T-cell (primary cell): ENCODE results near the gene WDR72. TPM values are rescaled to one million over a fixed set of nuclear protein-coding genes. Genes with fewer than 3 reads are reported as not detected.

Source experiments
- ATAC-seq, 4 experiments: fragments of 200-7000 bp in 3 of 4; fragments of 150-1000 bp in 1 of 4; cut with Tn5 transposase; replicated peaks in 1 of 4; 1 replicate in 3 of 4; 2 replicates in 1 of 4; pipeline ENCODE4 v1.10.0; 2021; ENCODE audit warnings: moderate library complexity in 3 of 4, mild to moderate bottlenecking in 2 of 4, moderate number of reproducible peaks in 1 of 4
- CTCF ChIA-PET, 2 donors: fragments of 300-600 bp; sonication (Branson Sonifier 250); formaldehyde crosslinking; loops; one replicate each; lab custom pipeline; 2022; ENCODE audit warnings: antibody characterized with exemption in 2 of 2; lab: Charles Lee
- POLR2A ChIA-PET, 2 donors: fragments of 300-600 bp; sonication (Branson Sonifier 250); formaldehyde crosslinking; loops; one replicate each; lab custom pipeline; 2022; ENCODE audit warnings: antibody characterized with exemption in 2 of 2; lab: Charles Lee
- DNase-seq, 35 experiments: peaks; one replicate each; pipeline versions ENCODE4 v3.0.0 to v3.0.0-alpha.2; 2013 to 2023
- H3K27ac ChIP-seq: one replicate; pipeline ENCODE4 v1.5.1; 2013; ENCODE audit warnings: low read length
- H3K27me3 ChIP-seq, 2 experiments: replicated peaks in 1 of 2; 1 replicate in 1 of 2; 2 replicates in 1 of 2; pipeline versions ENCODE4 v1.6.1 to v1.7.0; 2013; ENCODE audit warnings: low read length in 1 of 2, mixed read lengths in 1 of 2; ENCODE audit not compliant: control insufficient read depth in 2 of 2, insufficient read depth in 2 of 2; ENCODE audit errors: extremely low read depth in 1 of 2
- H3K36me3 ChIP-seq, 2 donors: 1 replicate in 1 of 2; 2 replicates in 1 of 2; pipeline versions ENCODE4 v1.6.1 to v1.7.0; 2013; ENCODE audit warnings: low read length in 1 of 2; ENCODE audit not compliant: control insufficient read depth in 2 of 2, insufficient read depth in 1 of 2; ENCODE audit errors: extremely low read depth in 1 of 2
- H3K4me1 ChIP-seq, 2 experiments: 1 replicate in 1 of 2; 2 replicates in 1 of 2; pipeline versions ENCODE4 v1.6.1 to v1.7.0; 2013; ENCODE audit warnings: low read length in 2 of 2, mixed read lengths in 1 of 2; ENCODE audit not compliant: insufficient read depth in 2 of 2, control insufficient read depth in 1 of 2; ENCODE audit errors: extremely low read depth in 1 of 2
- H3K4me3 ChIP-seq, 2 donors: 1 replicate in 1 of 2; 2 replicates in 1 of 2; pipeline versions ENCODE4 v1.5.1 to v1.7.0; 2013; ENCODE audit warnings: mild to moderate bottlenecking in 2 of 2, low read length in 1 of 2, moderate library complexity in 1 of 2; ENCODE audit not compliant: control insufficient read depth in 1 of 2; ENCODE audit errors: extremely low read depth in 1 of 2
- H3K9me3 ChIP-seq: 2 replicates; pipeline ENCODE4 v1.7.0; 2013
- H3K27ac Mint-ChIP-seq, 2 donors: one replicate each; pipeline ENCODE4 v1.8.0; 2020 to 2021; ENCODE audit warnings: mild to moderate bottlenecking in 2 of 2, mixed read lengths in 2 of 2
- H3K27me3 Mint-ChIP-seq, 2 donors: one replicate each; pipeline ENCODE4 v1.8.0; 2021 to 2022; ENCODE audit warnings: mixed read lengths in 2 of 2
- H3K36me3 Mint-ChIP-seq: one replicate; pipeline ENCODE4 v1.8.0; 2021; ENCODE audit warnings: mixed read lengths
- H3K4me1 Mint-ChIP-seq, 3 donors: one replicate each; pipeline ENCODE4 v1.8.0; 2020 to 2022; ENCODE audit warnings: mixed read lengths in 3 of 3, mild to moderate bottlenecking in 1 of 3
- H3K4me3 Mint-ChIP-seq, 3 donors: one replicate each; pipeline ENCODE4 v1.8.0; 2020 to 2022; ENCODE audit warnings: mild to moderate bottlenecking in 3 of 3, mixed read lengths in 3 of 3, moderate library complexity in 3 of 3
- H3K9me3 Mint-ChIP-seq, 3 donors: one replicate each; pipeline ENCODE4 v1.8.0; 2020 to 2022; ENCODE audit warnings: mixed read lengths in 3 of 3
- WGBS: methylation state at CpG from one replicate; pipeline ENCODE4 v1.1.5; 2013; ENCODE audit warnings: missing lambda C conversion rate; ENCODE audit not compliant: insufficient coverage; 5-methylcytosine and 5-hydroxymethylcytosine counted together
- total RNA-seq, 35 experiments: library from RNA in 6 of 35; stranded (reverse) in 6 of 35; fragments of 120-200 nt in 1 of 35; gene quantifications; one replicate each; pipeline versions ENCODE4 v1.2.1 to v1.2.4 and lab custom pipeline; 2013 to 2026

WDR72 gene
- total RNA-seq, 5 donors from 2014 or later (not counting 1 experiment from before 2014, with no cell fraction given) = not detected

DNA sequence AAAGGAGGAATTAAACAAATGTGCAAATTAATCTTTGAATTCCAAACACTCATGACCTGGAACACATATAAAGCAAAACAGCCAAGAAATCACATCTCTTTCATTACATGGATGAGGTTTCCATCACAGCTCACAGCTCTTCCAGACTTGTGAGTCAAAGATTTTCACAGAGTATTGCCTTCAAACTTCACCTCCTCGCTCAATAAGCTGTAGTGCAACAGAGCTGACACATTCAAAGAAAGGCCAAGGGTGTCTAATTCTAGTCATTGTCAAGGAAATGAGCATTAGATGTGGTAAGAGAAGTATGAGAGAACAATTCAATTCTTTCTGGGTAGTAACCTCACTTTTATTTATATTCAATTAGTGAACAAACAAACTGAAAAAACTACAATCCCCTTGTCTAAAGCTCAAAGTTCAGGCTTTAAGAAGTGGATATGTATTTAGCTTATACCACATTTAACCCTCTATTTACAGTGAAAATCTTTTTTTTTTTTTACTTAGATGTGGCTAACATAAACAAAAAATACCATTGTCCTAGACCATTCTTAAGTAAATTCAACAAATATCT lies 11.9 kb downstream of the WDR72 start:
- H3K4me1 Mint-ChIP-seq = no peaks in the 10 kb centered on the region
- H3K27ac Mint-ChIP-seq = no peak overlapping the region
- Histone ChIP-seq H3K27ac (no peak overlapping the region), H3K4me3 (no peak overlapping the region), H3K27me3 (no peaks in the 10 kb centered on the region), H3K9me3 (no peaks in the 10 kb centered on the region), H3K4me1 (no peaks in the 10 kb centered on the region), H3K36me3 (no peaks in the 10 kb centered on the region)
- no CpG with 5 or more reads among the region's 1 CpG for WGBS
- H3K36me3 Mint-ChIP-seq = no peaks in the 10 kb centered on the region
- H3K9me3 Mint-ChIP-seq = peaks cover 0 to 7% (median 0%) of the 10 kb centered on the region in 3 donors
- peaks cover 0 to 8% of the 10 kb centered on the region in 2 donors for H3K27me3 Mint-ChIP-seq
- DNase-seq (no peak), ATAC-seq (no peak)
- CTCF ChIA-PET = interaction anchor here in 1 of 2 donors (0.8 kb wide), 1 partner anchor 104 kb away, joined by 3 read pairs; no protein-coding TSS in a partner anchor
- POLR2A ChIA-PET = no interaction called here
- H3K4me3 Mint-ChIP-seq = no peak overlapping the region

DNA sequence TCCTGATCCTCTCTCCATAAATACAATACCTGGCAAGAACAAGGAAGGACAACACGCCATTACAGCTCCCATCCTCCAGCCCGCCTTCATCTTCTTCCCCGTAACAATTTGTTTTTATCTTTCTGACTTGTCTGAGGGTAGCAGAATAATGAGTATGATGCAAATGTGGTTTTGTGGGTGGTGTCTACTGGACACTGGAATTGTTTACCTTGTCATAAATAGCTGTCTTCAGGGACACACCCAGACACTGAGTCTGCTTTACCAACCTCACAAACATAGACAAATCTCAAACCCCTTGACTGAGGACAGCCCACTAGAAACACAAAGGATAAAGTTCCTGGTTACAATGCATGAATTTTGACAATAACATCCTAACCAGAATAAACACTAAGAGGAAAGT lies 13.4 kb downstream of the WDR72 start:
- no peak for ATAC-seq
- no peak overlapping the region for H3K27ac ChIP-seq
- CTCF ChIA-PET = no interaction called here

DNA sequence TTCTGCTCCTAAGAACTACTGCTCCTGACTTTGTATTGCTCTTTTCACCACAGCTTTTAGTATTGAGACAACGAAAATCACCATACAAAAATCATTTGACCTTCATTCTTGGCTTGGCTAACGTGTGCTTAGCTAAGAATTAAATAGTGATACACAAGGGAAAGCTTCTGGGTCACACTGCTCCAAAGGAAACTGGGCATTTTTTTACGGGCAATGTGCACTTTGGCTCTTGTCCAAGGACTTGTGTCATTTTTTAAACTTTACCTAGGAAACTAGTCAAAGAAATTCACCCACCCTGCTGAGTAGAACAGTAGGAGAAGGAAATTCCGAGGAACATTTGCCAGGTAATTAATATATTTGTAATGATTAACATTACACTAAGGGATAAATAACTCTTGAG lies 19.8 kb downstream of the WDR72 start:
- Mint-ChIP-seq H3K36me3 (no peaks in the 10 kb centered on the region), H3K27ac (no peak overlapping the region), H3K27me3 (peaks cover 3 to 6% of the 10 kb centered on the region in 2 donors), H3K4me1 (no peaks in the 10 kb centered on the region), H3K9me3 (no peaks in the 10 kb centered on the region), H3K4me3 (no peak overlapping the region)
- DNase-seq (no peak), ATAC-seq (no peak)
- Histone ChIP-seq H3K4me3 (no peak overlapping the region), H3K27me3 (no peaks in the 10 kb centered on the region), H3K9me3 (no peaks in the 10 kb centered on the region), H3K36me3 (no peaks in the 10 kb centered on the region), H3K27ac (no peak overlapping the region), H3K4me1 (no peaks in the 10 kb centered on the region)
- 20% methylated on average over 1 of the region's 4 CpGs for WGBS
- POLR2A ChIA-PET = no interaction called here
- CTCF ChIA-PET = no interaction called here

More for the DNA sequence above, 13.4 kb downstream of the WDR72 start:
- Mint-ChIP-seq H3K4me1 (no peaks in the 10 kb centered on the region), H3K27ac (no peak overlapping the region), H3K36me3 (no peaks in the 10 kb centered on the region), H3K4me3 (no peak overlapping the region), H3K27me3 (peaks cover 0 to 10% of the 10 kb centered on the region in 2 donors), H3K9me3 (peaks cover 0 to 7% (median 0%) of the 10 kb centered on the region in 3 donors)
- Histone ChIP-seq H3K27me3 (no peaks in the 10 kb centered on the region), H3K9me3 (no peaks in the 10 kb centered on the region), H3K4me1 (no peaks in the 10 kb centered on the region), H3K36me3 (no peaks in the 10 kb centered on the region), H3K4me3 (no peak overlapping the region)
- POLR2A ChIA-PET = no interaction called here
- no peak for DNase-seq
- WGBS = no CpG with 5 or more reads among the region's 3 CpGs

DNA sequence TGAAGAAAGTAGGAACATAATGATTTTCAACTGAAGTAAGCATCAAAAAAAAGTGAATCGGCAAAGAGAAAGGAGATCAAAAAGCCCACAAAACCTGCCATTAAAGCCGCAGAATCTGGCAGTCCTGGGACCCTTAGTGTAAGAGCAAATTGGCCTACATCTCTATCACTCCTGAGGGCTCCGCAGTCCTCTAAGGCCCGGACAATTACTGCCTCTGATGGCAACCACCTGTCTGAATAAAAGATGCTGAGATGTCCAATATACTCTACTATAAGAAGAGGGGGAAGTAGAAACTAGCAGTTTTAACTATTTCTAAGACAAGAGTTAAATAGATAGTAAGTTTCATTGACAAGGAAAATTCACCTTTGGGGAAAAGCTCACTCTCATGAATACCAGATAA lies 20.3 kb downstream of the WDR72 start:
- ATAC-seq (no peak), DNase-seq (no peak)
- no peaks in the 10 kb centered on the region for H3K27me3 ChIP-seq
- H3K27ac Mint-ChIP-seq = no peak overlapping the region
- no peaks in the 10 kb centered on the region for H3K36me3 ChIP-seq
- no peak overlapping the region for H3K27ac ChIP-seq
- H3K9me3 Mint-ChIP-seq = no peaks in the 10 kb centered on the region
- no peaks in the 10 kb centered on the region for H3K36me3 Mint-ChIP-seq
- no peak overlapping the region for H3K4me3 ChIP-seq
- ChIA-PET CTCF (no interaction called here), POLR2A (no interaction called here)
- no peaks in the 10 kb centered on the region for H3K4me1 Mint-ChIP-seq
- no peak overlapping the region for H3K4me3 Mint-ChIP-seq
- no peaks in the 10 kb centered on the region for H3K9me3 ChIP-seq
- H3K4me1 ChIP-seq = no peaks in the 10 kb centered on the region
- peaks cover 3 to 6% of the 10 kb centered on the region in 2 donors for H3K27me3 Mint-ChIP-seq
- no CpG with 5 or more reads among the region's 4 CpGs for whole genome bisulfite sequencing

DNA sequence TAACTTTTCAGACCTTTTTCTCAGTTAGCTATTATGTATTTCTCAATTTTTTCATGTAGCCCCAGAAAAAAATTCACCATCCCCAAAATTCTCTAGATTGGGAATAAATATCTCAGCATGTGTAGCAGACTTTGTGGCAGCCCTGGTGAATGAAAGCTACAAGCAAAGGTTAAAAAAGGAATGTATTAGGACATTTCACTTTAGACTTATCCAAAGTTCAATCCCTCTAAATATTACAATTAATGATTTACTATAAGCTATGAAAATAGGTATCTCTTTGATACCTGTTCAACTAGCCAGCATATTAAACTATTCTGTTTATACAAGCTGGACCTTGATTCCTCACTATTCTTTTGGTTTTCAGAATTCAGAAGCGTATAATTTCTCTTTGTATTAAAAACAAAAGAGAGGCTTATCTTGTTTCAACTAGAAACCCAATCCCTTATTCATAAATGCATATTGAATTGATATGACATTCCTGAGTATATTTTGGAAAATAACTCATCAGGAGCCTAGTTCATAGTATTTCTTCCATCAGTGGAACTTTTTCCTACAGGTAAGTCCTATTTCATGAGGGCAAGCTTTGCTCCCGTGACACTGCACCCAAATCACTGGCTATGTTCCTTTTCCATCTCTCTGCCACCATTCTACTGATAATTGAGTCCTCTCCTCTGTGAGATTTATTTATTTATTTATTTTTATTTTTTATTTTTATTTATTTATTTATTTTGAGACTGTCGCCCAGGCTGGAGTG lies 38.0 kb downstream of the WDR72 start:
- peaks cover 0 to 7% of the 10 kb centered on the region in 2 donors for H3K27me3 Mint-ChIP-seq
- no peaks in the 10 kb centered on the region for H3K4me1 Mint-ChIP-seq
- ATAC-seq (no peak), DNase-seq (no peak)
- Histone ChIP-seq H3K27ac (no peak overlapping the region), H3K4me3 (no peak overlapping the region), H3K27me3 (peaks cover 0 to 2% of the 10 kb centered on the region in 2 experiments), H3K4me1 (no peaks in the 10 kb centered on the region), H3K36me3 (no peaks in the 10 kb centered on the region), H3K9me3 (no peaks in the 10 kb centered on the region)
- ChIA-PET CTCF (no interaction called here), POLR2A (no interaction called here)
- no CpG with 5 or more reads among the region's 3 CpGs for WGBS
- no peak overlapping the region for H3K4me3 Mint-ChIP-seq
- no peak overlapping the region for H3K27ac Mint-ChIP-seq
- no peaks in the 10 kb centered on the region for H3K36me3 Mint-ChIP-seq
- no peaks in the 10 kb centered on the region for H3K9me3 Mint-ChIP-seq

DNA sequence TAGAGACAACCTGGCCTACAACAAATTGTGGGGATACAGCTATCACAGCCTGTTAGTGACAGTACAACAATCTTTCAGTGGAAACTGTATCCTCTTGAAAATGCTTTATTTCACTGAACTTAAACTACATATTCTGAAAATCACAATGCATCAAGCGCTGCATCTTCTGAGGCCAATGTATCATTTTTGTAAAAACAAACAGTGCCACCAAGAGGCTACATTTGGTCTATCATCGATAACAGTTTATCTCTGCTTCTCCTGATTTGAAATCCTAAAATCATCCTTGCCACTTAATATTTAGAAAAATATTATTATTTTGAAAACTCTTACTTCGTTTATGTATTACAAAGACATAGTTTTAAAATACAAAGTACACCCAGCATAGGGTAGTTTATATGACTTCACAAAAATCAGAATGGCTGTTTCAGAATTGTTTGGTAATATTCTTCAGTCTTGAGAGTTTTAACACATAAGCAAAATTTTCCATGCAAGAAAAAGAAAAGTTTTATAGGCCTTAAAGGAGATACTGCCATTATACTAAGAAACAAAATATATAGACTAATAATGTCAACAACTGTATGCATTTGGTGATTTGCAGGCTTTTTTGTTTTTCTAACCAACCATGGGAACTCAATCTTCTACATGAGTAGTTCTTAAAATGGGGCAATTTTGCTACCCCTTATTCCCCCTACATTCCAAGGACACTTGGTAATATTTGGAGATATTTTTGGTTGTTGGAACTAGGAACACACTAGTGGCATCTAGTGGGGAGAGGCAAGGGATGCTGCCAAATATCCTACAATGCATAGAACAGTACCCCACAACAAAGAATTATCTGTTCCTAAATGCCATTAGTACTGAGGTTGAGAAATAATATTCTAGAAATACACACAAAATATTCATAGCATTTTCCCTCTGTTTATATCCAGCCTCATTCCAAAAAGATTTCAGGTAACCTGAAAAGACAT lies 42.3 kb downstream of the WDR72 start:
- Histone ChIP-seq H3K9me3 (no peaks in the 10 kb centered on the region), H3K27ac (no peak overlapping the region), H3K4me1 (no peaks in the 10 kb centered on the region), H3K4me3 (no peak overlapping the region), H3K36me3 (no peaks in the 10 kb centered on the region), H3K27me3 (peaks cover 0 to 2% of the 10 kb centered on the region in 2 experiments)
- ATAC-seq (no peak), DNase-seq (no peak)
- peaks cover 0 to 13% of the 10 kb centered on the region in 2 donors for H3K27me3 Mint-ChIP-seq
- no peaks in the 10 kb centered on the region for H3K36me3 Mint-ChIP-seq
- H3K27ac Mint-ChIP-seq = no peak overlapping the region
- ChIA-PET CTCF (no interaction called here), POLR2A (no interaction called here)
- no peaks in the 10 kb centered on the region for H3K9me3 Mint-ChIP-seq
- 40% methylated on average over 1 of the region's 3 CpGs for WGBS
- no peak overlapping the region for H3K4me3 Mint-ChIP-seq
- no peaks in the 10 kb centered on the region for H3K4me1 Mint-ChIP-seq
